HCT116 (cell line): Measurements from ENCODE around the gene SDF4.

Experiments
- EGR1 ChIP-seq: IDR thresholded peaks from 2 replicates; pipeline ENCODE4 v1.6.1; 2012; ENCODE audit warnings: low read depth
- EZH2 ChIP-seq: fragments of 200-600 bp; sonication (generic); IDR thresholded peaks from 2 replicates; pipeline ENCODE4 v1.6.1; 2017; ENCODE audit warnings: antibody characterized with exemption, mixed run types
- POLR2A ChIP-seq: IDR thresholded peaks from 2 replicates; pipeline ENCODE4 v1.7.0; 2011; ENCODE audit warnings: borderline replicate concordance; ENCODE audit not compliant: insufficient read depth, insufficient read length; ENCODE audit errors: extremely low read depth
- POLR2AphosphoS5 ChIP-seq: IDR thresholded peaks from 2 replicates; pipeline ENCODE4 v1.6.1; 2011; ENCODE audit warnings: mild to moderate bottlenecking, low read depth, low read length, moderate library complexity
- RAD21 ChIP-seq: IDR thresholded peaks from 2 replicates; pipeline ENCODE4 v1.6.1; 2012; ENCODE audit warnings: low read depth, mild to moderate bottlenecking
- SP1 ChIP-seq: IDR thresholded peaks from 2 replicates; pipeline ENCODE4 v1.6.1; 2012; ENCODE audit warnings: low read depth
- YY1 ChIP-seq: IDR thresholded peaks from 2 replicates; pipeline ENCODE4 v1.6.1; 2011; ENCODE audit warnings: low read length, low read depth, moderate library complexity, mild to moderate bottlenecking; ENCODE audit not compliant: insufficient replicate concordance; ENCODE audit errors: extremely low read depth
- ZNF274 ChIP-seq: fragments of 200-500 bp; sonication (Bioruptor generic); IDR thresholded peaks from 2 replicates; pipeline ENCODE4 v1.6.1; 2014; ENCODE audit warnings: mild to moderate bottlenecking, low read depth, low read length, inconsistent platforms
- TF ChIP-seq, protein P1 (sequence below), 3 experiments: fragments of 200-600 bp in 1 of 3; sonication (generic) in 1 of 3; IDR thresholded peaks in 2 of 3; conservative IDR thresholded peaks in 1 of 3; 2 replicates each; pipeline ENCODE4 v1.5.1; 2012 to 2017; ENCODE audit warnings: low read depth in 2 of 3, low read length in 2 of 3, antibody characterized with exemption in 1 of 3, borderline replicate concordance in 1 of 3, control low read depth in 1 of 3, mild to moderate bottlenecking in 1 of 3, mixed read lengths in 1 of 3, mixed run types in 1 of 3, moderate library complexity in 1 of 3; ENCODE audit not compliant: insufficient read depth in 1 of 3
- TF ChIP-seq, protein P2 (sequence below): IDR thresholded peaks from 2 replicates; pipeline ENCODE4 v1.6.1; 2012
- TF ChIP-seq, protein P3 (sequence below): IDR thresholded peaks from 2 replicates; pipeline ENCODE4 v1.6.1; 2012
- TF ChIP-seq, protein P4 (sequence below): IDR thresholded peaks from 2 replicates; pipeline ENCODE4 v1.6.1; 2012; ENCODE audit warnings: low read depth

DNA sequence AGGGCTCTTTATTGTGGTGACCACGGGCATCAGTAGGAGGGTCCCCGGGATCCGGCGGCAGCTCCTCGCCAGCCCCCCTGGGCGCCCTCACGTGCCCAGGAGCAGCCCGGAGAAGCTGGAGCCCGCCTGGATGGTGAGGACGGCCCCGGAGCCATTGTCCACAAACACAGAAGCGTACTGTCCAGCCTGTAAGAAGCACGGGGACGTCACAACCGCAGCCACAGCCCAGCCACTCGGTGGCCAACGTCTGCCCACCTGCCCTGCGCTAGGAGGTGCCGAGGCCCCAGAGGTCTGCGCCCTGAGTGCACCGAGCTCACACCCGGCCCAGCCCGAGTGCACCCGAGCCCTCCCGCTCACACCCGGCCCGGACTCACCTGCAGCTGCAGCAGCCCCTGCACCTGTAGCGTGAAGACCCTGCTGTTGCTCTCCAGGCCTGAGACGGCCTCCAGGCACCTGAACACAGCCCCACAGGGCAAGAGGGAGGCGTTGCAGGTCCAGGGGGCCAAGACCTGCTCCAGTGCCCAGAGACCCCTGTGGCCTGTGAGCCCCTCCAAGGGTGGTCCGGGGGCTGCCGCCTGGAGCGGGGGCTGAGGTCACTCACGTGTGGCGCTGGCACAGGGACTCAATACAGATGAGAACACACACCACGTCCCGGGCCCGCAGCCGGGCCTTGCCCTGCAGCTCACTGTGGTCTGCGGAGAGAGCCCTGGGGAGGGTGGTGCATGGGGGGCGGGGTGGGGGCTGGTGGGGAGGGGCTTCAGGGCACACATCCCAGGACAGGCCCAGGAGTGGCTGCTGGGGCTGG, 10.9 kb upstream of the SDF4 start:
- no peak for TF ChIP-seq EZH2
- TF ChIP-seq, protein P1, sequence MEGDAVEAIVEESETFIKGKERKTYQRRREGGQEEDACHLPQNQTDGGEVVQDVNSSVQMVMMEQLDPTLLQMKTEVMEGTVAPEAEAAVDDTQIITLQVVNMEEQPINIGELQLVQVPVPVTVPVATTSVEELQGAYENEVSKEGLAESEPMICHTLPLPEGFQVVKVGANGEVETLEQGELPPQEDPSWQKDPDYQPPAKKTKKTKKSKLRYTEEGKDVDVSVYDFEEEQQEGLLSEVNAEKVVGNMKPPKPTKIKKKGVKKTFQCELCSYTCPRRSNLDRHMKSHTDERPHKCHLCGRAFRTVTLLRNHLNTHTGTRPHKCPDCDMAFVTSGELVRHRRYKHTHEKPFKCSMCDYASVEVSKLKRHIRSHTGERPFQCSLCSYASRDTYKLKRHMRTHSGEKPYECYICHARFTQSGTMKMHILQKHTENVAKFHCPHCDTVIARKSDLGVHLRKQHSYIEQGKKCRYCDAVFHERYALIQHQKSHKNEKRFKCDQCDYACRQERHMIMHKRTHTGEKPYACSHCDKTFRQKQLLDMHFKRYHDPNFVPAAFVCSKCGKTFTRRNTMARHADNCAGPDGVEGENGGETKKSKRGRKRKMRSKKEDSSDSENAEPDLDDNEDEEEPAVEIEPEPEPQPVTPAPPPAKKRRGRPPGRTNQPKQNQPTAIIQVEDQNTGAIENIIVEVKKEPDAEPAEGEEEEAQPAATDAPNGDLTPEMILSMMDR (IDR thresholded peaks at IDR 0.05 in 2 of 3, conservative IDR thresholded peaks at IDR 0.05 in 1 of 3; ENCODE audit: borderline replicate concordance in 1 of 3, insufficient read depth in 1 of 3, low read depth in 2 of 3, low read length in 2 of 3): no peak
- no peak for TF ChIP-seq POLR2A
- TF ChIP-seq RAD21: no peak
- no peak for TF ChIP-seq ZNF274
- TF ChIP-seq, protein P2, sequence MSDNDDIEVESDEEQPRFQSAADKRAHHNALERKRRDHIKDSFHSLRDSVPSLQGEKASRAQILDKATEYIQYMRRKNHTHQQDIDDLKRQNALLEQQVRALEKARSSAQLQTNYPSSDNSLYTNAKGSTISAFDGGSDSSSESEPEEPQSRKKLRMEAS: no peak
- TF ChIP-seq, protein P3, sequence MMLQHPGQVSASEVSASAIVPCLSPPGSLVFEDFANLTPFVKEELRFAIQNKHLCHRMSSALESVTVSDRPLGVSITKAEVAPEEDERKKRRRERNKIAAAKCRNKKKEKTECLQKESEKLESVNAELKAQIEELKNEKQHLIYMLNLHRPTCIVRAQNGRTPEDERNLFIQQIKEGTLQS: no peak
- TF ChIP-seq SP1: no peak
- TF ChIP-seq, protein P4, sequence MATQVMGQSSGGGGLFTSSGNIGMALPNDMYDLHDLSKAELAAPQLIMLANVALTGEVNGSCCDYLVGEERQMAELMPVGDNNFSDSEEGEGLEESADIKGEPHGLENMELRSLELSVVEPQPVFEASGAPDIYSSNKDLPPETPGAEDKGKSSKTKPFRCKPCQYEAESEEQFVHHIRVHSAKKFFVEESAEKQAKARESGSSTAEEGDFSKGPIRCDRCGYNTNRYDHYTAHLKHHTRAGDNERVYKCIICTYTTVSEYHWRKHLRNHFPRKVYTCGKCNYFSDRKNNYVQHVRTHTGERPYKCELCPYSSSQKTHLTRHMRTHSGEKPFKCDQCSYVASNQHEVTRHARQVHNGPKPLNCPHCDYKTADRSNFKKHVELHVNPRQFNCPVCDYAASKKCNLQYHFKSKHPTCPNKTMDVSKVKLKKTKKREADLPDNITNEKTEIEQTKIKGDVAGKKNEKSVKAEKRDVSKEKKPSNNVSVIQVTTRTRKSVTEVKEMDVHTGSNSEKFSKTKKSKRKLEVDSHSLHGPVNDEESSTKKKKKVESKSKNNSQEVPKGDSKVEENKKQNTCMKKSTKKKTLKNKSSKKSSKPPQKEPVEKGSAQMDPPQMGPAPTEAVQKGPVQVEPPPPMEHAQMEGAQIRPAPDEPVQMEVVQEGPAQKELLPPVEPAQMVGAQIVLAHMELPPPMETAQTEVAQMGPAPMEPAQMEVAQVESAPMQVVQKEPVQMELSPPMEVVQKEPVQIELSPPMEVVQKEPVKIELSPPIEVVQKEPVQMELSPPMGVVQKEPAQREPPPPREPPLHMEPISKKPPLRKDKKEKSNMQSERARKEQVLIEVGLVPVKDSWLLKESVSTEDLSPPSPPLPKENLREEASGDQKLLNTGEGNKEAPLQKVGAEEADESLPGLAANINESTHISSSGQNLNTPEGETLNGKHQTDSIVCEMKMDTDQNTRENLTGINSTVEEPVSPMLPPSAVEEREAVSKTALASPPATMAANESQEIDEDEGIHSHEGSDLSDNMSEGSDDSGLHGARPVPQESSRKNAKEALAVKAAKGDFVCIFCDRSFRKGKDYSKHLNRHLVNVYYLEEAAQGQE: no peak
- no peak for TF ChIP-seq POLR2AphosphoS5
- TF ChIP-seq YY1: no peak
- TF ChIP-seq EGR1: no peak
